B cell (primary cell): ENCODE measurements around the gene GMIP.

ENCODE experiments used
- CTCF ChIP-seq: fragments of 200-600 bp; IDR thresholded peaks from one replicate; pipeline ENCODE4 v1.8.0; 2022; ENCODE audit warnings: antibody characterized with exemption, mild to moderate bottlenecking
- EZH2 ChIP-seq: IDR thresholded peaks from 2 replicates; pipeline ENCODE4 v1.6.1; 2012; ENCODE audit warnings: borderline replicate concordance, low read depth, mild to moderate bottlenecking, moderate library complexity, low read length; ENCODE audit not compliant: insufficient read depth, poor library complexity, severe bottlenecking

GRCh38 chr19:19627621-19628500 lies 15.6 kb downstream of the GMIP start, which contains the start of gene LPAR2:
- TF ChIP-seq CTCF: no peak
- no peak for TF ChIP-seq EZH2
